Measurements from ENCODE around the gene SENP8. TPM values are rescaled to one million over a fixed set of nuclear protein-coding genes. Genes with fewer than 3 reads are reported as not detected.

Gene SENP8
- total and polyA plus RNA-seq, 2 of the 8 experiments (the other 6 are each of a cell fraction or from before 2014, with no cell fraction given) = 4.1 to 6.0 TPM

DNA sequence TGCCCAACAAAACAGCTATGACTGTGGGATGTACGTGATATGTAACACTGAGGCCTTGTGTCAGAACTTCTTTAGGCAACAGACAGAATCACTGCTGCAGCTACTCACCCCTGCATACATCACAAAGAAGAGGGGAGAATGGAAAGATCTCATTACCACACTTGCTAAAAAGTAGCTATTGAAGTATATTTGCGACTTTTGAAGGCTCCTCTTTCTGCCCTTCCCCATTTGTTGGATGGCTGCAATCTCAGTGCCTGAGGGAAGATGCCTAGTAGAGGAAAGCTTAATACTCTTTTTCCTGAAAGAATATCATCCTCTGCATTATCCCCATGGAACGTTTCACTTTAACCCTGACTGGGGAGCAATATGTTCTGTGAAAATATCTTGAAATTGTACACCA is 21.9 kb downstream of the SENP8 start:
- Histone ChIP-seq H3K9me3 (ENCODE audit: insufficient read depth in 2 of 2, low read depth in 1 of 2, low read length in 1 of 2) (no peaks in the 10 kb centered on the region), H4K20me1 (replicated peaks in 1 of 2; ENCODE audit: control insufficient read depth in 1 of 2, insufficient read depth in 2 of 2, low read length in 2 of 2) (no peaks in the 10 kb centered on the region), H3K36me3 (ENCODE audit: control insufficient read depth in 2 of 4, insufficient read depth in 4 of 4, low read length in 3 of 4) (no peaks in the 10 kb centered on the region; a peak in 1 of 8 replicates), H2BK120ac (replicated peaks; ENCODE audit: low read depth, low read length) (no peak overlapping the region), H4K5ac (ENCODE audit: insufficient read length, low read depth, low read length) (no peak overlapping the region), H3K27me3 (replicated peaks in 1 of 4; ENCODE audit: control insufficient read depth in 3 of 4, extremely low read depth in 1 of 4, insufficient read depth in 3 of 4, low read length in 3 of 4) (no peaks in the 10 kb centered on the region), H2BK15ac (ENCODE audit: low read length) (no peak overlapping the region), H3K79me2 (ENCODE audit: control insufficient read depth in 1 of 2, insufficient read depth in 2 of 2, low read length in 2 of 2) (no peaks in the 10 kb centered on the region), H3K9ac (replicated peaks in 1 of 4; ENCODE audit: extremely low read depth in 1 of 4, low read depth in 3 of 4, low read length in 3 of 4) (no peak overlapping the region), H4K91ac (replicated peaks; ENCODE audit: insufficient read length, low read length) (no peak overlapping the region), H3K23ac (ENCODE audit: insufficient read length) (no peak overlapping the region), H2BK5ac (ENCODE audit: low read depth, low read length) (no peak overlapping the region), H4K8ac (ENCODE audit: extremely low read depth, insufficient read depth, low read length) (no peak overlapping the region), H2AFZ (ENCODE audit: low read length) (no peak overlapping the region), H3K56ac (replicated peaks; ENCODE audit: insufficient read length, low read depth, low read length) (no peak overlapping the region), H3K23me2 (ENCODE audit: low read depth, low read length) (no peaks in the 10 kb centered on the region), H2AK5ac (ENCODE audit: low read depth, low read length) (no peak overlapping the region), H3K4me3 (ENCODE audit: extremely low read depth in 1 of 4, insufficient read depth in 2 of 4, low read depth in 3 of 4, low read length in 4 of 4) (no peak overlapping the region), H3K18ac (ENCODE audit: extremely low read depth, low read length) (no peak overlapping the region), H3K4me1 (replicated peaks in 1 of 4; ENCODE audit: control insufficient read depth in 3 of 4, insufficient read depth in 4 of 4, low read length in 3 of 4) (no peaks in the 10 kb centered on the region), H2BK20ac (ENCODE audit: low read length) (no peak overlapping the region), H3K4me2 (ENCODE audit: insufficient read depth in 1 of 2, low read depth in 2 of 2, low read length in 2 of 2) (no peak overlapping the region), H3K79me1 (ENCODE audit: low read depth, low read length) (no peaks in the 10 kb centered on the region), H3K27ac (ENCODE audit: low read depth, low read length) (no peak overlapping the region), H3K14ac (ENCODE audit: insufficient read length) (no peak overlapping the region), H2BK12ac (ENCODE audit: low read depth, low read length) (no peak overlapping the region), H3K4ac (replicated peaks; ENCODE audit: insufficient read length, low read depth, low read length) (no peak overlapping the region)
- WGBS, 2 experiments (ENCODE audit: extremely low coverage in 1 of 2, insufficient coverage in 1 of 2, insufficient read length in 1 of 2, insufficient replicate concordance in 2 of 2, low coverage in 1 of 2, low lambda C conversion rate in 2 of 2, missing lambda C conversion rate in 1 of 2) = 93% methylated on average over 3 of the region's 3 CpGs; no CpG with 5 or more reads in 1 of the 2 experiments
- no peak for FAIRE-seq
- POLR2A ChIA-PET (ENCODE audit: partially characterized antibody) = interaction anchor here (1.1 kb wide), 1 partner anchor 22 kb away, joined by 3 read pairs; the partner anchor contains the start of genes MYO9A and SENP8
- no peak for DNase-seq (ENCODE audit: low read depth in 1 of 2, low spot score in 2 of 2)
- CTCF ChIA-PET (ENCODE audit: partially characterized antibody) = interaction anchor here (0.8 to 2.5 kb wide), 3 partner anchors 16 to 409 kb away, joined by 3 to 11 read pairs (median 3); no protein-coding TSS in a partner anchor
